HG02943 (cell line): Measurements from ENCODE around the gene METTL9.
"Not testable (repeated sequence)": the region's sequence is repeated elsewhere in the genome, so short reads cannot be mapped to it uniquely, and the experiment has no call there.

ENCODE experiments used
- ATAC-seq: cut with Tn5 transposase; IDR thresholded peaks from one replicate; pipeline ENCODE4 v1.9.1; 2021; ENCODE audit warnings: mild to moderate bottlenecking, low read depth, moderate library complexity; ENCODE audit not compliant: unreplicated experiment

METTL9 gene

DNA sequence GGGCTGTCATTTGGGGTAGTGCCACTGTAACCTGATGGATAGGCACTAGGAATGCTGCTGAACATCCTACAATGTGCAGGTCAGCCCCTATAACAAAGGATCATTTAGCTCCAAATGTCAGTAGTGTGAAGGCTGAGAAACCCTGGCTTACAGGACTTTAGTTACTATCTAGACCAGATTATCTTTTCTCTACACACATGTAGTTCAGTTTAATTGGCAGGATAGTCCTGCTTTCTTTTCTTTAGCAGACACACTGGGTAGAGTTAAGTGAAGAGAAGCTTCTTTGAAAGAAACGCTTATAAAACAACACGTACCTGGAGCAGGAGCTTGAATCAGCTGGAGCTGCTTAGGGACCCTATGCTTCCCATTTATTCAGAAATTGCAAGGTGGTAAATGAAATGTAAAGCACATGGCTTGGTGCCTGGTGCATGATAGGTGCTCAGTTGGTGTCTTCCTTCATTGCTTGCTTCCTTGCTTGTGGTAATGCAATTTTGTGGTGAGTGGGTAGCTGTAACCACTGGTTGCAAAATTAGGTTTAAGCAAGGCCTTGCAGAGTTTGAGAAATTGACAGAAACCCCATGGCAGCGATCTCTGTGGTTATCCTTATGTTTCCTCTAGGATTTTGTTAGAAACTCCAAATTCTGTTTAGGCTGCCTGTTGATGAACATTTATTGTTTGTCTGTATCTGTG, 9.4 kb downstream of the METTL9 start:
- no peak for ATAC-seq

DNA sequence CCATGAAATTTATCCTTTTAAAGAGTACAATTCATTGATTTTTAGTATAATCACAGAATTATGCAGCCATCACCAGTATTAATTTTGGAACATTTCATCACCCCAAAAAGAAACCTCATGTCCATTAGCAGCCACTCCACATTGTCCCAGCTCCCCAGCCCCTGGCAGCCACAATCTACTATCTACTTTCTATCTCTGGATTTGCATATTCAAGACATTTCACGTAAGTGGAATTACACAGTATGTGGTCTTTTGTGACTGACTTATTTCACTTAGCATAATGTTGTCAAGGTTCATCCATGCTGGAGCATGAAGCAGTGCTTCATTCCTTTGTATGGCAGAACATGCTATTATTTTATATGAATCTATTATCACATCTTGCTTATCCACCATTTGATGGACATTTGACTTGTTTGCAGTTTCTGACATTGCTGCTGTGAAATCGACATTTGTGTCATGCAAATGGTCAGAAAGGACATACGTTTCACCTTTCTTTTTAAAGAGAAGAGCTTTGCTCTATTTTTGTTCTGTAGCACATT, 10.7 kb downstream of the METTL9 start:
- ATAC-seq: no peak

DNA sequence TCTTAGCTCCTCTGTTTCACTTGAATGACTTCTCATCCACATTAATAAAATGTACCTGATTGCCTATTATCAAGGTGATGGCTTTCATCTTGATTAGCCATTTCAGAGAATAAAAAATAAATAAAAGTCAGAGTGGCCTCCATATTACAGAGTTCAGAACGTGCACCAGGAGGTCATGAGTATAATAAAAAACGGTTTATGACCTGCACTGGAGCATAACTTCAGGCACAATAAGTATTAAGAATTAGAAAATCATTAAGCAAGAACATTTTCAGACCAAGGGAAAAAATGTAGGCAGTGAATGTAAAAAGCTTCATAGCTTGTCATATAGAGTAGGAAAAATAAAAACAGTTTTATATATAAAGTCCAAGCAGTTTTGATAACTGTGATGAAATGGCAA, 11.4 kb downstream of the METTL9 start:
- ATAC-seq: no peak

DNA sequence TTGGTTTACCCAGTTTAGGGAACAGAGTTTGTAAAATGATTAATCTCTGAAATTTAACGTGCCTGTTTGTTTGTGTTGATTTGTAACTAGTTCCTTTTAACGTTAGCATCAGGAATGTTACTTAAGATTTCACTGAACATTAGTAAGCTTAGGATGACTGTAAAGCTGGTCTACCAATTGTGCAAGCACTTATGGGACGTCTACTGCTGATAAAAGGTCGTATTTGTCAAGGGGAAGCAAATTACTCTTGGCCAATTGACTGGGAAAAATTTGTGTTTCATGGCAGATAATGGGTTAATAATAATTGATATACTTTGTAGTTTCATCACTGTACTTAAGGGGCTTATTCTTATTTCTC, 11.8 kb downstream of the METTL9 start:
- ATAC-seq: no peak

DNA sequence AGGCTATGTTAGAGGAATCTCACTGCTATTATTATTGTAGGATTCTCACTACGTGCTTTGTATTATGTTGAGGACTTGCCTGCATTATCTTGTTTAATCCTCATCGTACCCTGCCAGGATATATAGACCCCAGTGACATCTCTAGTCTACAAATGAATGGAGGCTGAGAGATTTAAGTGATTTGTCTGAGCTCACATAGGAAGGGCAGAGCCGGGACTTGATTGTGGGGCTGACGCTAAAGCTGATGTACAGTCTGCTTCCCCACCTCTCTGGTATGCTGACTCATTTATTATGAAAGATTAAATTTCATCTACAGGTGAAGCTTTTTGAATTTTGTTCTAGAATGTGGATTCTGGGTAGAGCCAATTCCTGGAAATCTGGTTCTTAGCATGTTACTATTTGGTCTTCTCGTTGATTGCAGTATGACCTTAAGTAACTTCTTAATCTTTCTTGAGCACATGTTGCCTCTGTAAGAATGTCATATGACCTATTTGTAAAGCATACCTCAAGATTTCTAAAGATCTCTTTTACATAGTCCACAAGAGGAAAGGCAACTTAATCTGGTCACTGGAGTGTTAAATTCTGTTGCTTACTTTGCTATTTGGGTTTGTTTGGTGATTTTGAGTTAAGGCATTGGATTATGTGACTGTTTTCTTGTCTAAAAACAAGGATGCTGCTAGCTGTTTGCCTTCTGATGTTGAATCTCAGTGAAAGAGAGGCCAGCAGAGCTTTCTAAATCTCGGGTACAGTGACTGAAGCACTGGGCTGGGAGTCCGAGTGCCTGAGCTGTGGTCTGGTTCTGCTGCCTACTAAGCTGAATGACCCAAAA, 12.4 kb downstream of the METTL9 start:
- ATAC-seq: no peak

DNA sequence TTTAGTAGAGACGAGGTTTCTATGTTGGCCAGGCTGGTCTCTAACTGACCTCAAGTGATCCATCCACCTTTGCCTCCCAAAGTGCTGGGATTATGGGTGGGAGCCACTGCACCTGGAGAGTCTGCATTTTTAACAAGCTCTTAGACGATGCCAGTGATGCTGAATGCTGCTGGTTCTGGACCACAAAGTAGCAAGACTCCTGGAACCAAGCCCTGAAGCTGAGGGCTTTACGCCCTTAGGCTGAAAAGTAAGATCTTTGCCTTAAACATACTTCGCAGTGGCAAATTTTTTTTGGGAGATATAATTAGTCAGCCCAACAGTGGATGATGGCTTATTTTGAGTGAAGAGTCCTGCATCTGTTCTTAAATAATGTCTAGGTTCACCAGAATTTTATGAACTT, 14.0 kb downstream of the METTL9 start:
- no peak for ATAC-seq

DNA sequence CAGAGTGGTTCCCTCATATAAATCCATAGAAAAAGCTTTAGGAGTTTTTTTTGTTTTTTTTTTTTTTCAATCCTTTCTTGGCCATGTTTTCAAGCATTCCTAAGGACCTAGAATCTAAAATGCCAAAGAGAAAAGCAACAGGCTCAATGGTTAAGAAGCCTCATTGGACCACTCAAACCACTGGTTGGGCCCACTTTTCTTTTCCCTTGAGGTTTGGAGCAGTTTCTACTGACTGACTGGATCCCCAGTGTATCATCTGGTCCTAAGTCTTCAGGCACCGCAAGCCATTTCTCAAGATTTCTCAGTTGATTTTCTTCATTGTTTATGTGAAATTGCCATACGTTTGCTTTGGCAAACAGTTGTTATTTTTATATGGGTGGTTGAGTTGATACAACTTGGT, 14.4 kb downstream of the METTL9 start:
- ATAC-seq: no peak

DNA sequence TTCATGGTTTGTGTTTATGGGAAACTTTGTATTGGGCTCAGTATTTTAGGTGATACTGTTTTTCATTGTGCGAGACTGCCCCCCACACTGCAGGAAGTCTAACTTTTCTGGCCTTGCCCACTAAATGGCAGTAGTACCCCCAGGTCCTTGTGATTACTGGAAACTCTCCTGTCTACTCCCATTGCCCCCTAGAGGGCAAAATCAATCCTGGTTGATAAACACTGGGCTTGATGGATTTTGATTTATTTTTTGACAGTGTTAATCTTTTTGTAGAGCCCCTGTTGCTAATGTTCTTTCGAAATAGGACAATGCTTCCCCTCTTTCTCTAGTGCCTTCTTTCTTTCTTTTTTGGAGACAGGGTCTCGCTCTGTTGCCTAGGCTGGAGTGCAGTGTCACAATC, 15.5 kb downstream of the METTL9 start:
- ATAC-seq: no peak

DNA sequence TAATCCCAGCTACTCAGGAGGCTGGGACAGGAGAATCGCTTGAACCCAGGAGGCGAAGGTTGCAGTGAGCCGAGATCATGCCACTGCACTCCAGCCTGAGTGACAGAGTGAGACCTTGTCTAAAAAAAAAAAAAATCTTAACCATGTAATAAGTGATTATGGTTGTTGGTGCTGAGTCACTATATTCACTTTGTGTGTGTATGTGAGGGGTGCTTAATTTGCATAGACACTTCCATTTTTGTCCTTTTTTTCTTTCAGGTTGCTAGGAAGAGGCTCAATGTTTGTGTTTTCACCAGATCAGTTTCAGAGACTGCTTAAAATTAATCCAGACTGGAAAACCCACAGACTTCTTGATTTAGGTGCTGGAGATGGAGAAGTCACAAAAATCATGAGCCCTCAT, 18.2 kb downstream of the METTL9 start:
- ATAC-seq: no peak

DNA sequence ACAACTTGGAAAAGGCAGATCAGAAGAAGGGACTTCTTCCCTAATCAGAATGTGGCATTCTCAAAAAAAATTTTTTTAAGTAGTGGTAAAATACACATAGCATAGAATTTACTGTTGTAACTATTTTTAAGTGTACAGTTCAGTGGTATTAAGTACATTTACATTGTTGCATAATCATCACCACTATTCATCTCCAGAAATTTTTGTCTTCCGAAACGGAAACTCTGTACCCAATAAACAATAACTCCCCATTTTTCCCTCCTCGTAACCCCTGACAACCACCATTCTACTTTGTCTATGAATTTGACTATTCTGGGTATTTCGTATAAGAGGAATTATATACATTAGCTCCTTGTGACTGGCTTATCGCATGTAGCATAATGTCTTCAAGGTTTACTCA, 18.9 kb downstream of the METTL9 start:
- ATAC-seq: no peak

DNA sequence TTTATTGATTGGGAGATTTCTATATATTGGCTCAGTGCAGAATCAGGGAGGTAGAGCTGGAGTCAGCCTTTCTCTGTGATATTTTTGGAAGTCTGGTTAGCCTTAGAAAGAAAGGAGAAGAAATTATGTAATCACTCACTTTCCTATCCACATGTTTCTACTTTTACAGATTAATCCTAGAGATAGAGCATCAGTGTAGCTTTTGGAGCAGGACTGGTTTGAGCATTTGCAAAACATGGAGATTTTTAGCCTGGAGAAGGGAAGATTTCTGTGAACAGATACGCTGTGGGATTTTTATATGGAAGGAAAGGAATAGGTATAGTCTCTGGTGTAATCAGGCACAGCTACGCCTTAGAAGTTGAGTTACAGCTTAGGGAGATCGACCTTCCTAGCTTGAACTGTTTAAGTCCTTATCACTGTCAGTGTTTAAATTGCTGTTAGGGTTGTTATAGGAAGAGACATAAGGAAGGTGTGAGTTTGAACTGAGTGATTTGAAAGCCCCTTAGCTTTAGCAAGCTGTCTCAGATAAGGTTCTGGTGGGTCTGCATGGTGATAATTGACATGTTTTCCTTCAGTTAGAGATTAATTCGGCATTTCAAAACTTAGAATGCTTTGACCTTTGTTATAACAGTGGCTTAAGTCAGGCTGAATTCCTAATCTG, 20.5 kb downstream of the METTL9 start:
- ATAC-seq: no peak

DNA sequence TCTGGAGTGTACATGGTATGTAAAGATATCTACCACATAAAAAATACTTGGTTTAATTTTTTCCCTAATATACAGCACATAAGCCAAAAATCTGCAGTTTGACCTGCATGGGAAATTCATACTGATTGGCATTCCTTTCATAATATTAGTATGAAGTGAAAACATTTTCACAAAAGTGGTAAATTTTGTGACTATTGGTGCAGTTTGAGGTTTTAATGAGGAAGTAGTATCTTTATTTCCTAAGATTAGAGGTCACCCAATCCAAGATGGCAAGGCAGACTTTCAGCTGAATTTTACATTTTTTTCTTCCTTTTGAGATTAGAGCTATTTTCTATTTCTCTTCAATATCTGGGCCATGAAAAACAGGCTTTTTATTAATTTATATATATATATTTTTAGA, 21.2 kb downstream of the METTL9 start:
- no peak for ATAC-seq

DNA sequence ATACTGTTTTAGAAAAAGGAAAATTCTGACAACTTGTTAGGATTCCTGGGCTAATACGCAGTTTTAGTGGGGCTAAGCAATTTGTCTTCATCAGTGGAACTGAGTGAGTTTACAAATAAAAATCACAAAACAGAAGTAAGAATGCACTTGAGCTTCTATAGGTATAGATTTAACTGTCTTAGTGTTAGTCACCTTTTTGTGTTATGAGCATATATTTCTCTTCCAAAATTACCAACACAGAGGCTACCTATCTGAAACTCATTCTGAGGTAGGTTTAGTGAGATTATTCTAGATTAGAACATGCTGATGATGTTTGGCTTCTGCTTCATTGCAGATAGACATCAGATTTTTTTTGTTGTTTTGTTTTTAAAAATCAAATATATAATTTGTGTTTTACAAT, 23.2 kb downstream of the METTL9 start:
- no peak for ATAC-seq

DNA sequence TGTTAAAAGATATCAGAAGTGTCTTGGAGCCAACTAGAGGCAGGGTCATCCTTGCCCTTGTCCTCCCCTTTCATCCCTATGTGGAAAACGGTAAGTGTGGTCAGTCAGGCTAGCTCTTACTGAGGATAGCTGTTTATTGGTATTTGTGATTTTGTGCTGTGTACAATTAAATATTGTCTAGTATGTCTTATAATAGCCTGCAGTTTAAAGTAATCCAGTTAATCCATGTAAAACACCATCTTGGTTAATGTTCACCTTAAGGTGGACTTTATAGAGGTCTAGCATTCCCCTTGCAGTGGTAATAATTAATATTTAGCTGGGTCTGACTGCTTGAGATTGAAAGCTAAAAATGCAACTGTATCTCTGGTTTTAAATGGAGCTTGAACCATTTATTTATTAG, 25.6 kb downstream of the METTL9 start:
- ATAC-seq: no peak

DNA sequence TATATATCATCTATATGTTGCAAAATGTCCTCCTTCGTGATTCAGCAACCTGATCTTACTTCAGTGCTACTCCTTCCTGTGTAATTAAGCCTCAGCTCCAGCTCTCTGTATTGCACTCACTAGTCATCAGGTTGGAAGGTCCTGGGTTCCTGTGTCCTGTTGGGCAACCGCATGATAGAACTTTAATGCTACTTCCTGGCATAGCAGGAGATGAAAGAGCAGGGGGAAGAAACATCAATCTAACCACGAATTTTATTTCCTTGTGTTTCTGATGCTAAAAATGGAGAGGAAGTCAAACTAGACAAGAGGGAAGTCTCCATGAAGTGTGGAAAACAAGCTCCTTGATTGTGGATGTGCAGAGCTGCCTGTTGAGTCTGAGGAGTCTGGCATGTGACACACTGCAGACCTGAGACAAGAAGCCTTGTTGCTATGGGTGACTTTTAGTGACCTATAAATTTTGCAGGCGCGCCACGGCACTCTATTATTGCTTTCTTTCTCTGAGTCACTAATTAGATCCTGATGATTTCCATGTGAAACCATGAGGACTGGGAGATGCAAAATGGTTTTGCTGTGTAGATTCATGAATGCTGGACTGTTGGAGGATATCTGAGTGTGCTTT, 27.4 kb downstream of the METTL9 start:
- no peak for ATAC-seq

DNA sequence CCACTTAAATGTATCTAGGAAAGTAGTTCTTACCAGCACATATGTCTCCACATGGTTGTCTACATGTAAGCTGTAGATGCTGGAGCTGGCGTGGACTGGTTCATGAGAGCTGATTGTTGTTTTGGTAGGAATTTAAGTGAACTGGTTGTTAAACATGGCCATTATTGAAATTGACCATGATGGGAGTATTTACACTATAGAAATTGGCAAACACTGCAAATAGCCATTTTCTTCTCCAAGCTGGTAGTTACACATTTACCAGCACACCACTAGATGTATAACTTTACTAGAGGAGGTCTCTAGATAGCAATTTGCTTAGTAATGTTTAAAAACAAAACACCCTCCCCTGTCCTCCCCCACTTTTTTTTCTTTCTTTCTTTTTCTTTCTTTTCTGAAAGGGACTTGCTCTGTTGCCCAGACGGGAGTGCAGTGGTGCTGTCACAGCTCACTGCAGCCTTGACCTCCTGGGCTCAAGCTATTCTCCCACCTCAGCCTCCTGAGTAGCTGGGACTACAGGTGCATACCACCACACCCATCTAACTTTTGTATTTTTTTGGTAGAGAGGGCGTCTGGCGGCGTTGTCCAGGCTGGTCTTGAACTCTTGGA, 28.8 kb downstream of the METTL9 start:
- ATAC-seq: no peak

DNA sequence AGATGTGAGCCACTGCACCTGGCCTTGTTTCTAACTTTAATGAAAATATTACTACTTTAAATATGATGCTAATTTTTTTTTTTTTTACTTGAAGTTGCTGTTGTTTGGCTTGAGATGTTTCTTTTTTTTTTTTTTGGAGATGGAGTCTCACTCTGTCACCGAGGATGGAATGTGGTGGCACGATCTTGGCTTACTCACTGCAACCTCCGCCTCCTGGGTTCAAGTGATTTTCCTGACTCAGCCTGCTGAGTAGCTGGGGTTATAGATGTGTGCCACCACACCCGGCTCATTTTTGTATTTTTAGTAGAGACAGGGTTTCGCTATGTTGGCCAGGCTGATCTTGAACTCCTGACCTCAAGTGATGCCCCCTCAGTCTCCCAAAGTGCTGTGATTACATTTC, 29.4 kb downstream of the METTL9 start:
- ATAC-seq: no peak

DNA sequence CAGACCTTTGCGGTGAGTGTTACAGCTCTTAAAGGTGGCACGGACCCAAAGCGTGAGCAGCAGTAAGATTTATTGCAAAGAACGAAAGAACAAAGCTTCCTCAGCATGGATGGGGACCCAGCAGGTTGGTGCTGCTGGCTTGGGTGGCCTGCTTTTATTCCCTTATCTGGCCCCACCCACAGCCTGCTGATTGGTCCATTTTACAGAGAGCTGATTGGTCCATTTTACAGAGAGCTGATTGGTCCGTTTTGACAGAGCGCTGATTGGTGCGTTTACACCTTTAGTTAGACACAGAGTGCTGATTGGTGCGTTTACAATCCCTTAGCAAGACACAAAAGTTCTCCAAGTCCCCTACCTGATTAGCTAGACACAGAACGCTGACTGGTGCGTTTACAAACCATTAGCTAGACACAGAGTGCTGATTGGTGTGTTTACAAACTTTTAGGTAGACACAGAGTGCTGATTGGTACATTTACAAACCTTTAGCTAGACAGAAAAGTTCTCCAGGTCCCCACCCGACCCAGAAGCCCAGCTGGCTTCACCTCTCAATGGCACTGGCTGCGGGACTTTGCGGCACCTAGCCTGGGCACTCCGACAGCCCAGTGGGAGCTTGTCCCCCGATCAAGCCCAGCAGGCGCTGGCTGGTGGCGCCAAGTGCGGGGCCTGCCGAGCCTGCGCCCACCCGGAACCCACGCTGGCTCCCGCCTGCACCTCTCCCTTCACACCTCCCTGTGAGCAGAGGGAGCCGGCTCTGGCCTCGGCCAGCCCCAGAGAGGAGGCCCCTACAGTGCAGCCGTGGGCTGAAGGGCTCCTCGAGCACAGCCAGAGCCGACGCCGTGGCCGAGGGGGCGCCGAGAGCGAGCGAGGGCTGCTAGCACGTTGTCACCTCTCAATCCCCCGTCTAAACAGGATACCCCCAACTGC, 30.5 kb downstream of the METTL9 start:
- ATAC-seq: not testable (repeated sequence)

DNA sequence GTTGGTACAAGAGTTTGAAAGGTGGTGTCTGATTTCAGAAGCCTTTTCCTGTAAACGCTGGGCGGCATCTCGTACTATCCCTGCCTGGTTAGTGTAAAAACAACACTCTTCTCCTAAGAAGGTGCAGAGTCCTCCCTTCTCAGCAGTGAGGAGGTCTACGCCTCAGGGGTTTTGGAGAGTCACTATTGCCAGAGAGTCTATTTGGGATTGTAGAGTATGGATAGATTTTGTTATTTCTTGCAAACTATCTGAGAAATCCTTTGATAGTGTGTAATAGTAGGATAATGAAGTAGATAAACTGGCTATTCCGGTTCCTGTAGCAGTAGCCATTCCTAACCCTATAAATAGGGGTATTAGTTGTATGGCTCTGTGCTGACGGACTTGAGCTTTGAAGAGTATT, 31.5 kb downstream of the METTL9 start:
- ATAC-seq: not testable (repeated sequence)

DNA sequence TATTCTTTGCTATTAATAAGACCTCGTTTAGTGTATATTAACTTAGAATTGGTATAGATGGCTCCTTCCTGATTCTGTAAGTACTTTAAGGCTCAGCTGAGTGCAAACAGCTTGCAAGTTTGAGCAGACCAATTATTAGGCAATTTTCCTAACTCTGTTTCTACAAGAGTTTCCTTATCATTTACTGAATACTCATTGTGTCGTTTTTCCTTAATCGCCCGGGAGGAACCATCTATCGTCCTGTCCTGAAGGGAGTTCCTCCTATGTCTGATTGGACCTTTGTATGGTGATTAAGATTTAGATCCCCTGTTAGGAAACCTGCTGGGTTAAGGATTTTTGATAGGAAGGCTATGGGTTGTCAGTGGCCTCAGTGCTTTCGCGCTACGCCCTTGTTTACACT, 32.0 kb downstream of the METTL9 start:
- ATAC-seq: not testable (repeated sequence)
